ENCODE measurements around the gene CLIC3.
"Not testable (repeated sequence)": the region's sequence is repeated elsewhere in the genome, so short reads cannot be mapped to it uniquely, and the experiment has no call there.

CLIC3 gene, protein sequence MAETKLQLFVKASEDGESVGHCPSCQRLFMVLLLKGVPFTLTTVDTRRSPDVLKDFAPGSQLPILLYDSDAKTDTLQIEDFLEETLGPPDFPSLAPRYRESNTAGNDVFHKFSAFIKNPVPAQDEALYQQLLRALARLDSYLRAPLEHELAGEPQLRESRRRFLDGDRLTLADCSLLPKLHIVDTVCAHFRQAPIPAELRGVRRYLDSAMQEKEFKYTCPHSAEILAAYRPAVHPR

DNA sequence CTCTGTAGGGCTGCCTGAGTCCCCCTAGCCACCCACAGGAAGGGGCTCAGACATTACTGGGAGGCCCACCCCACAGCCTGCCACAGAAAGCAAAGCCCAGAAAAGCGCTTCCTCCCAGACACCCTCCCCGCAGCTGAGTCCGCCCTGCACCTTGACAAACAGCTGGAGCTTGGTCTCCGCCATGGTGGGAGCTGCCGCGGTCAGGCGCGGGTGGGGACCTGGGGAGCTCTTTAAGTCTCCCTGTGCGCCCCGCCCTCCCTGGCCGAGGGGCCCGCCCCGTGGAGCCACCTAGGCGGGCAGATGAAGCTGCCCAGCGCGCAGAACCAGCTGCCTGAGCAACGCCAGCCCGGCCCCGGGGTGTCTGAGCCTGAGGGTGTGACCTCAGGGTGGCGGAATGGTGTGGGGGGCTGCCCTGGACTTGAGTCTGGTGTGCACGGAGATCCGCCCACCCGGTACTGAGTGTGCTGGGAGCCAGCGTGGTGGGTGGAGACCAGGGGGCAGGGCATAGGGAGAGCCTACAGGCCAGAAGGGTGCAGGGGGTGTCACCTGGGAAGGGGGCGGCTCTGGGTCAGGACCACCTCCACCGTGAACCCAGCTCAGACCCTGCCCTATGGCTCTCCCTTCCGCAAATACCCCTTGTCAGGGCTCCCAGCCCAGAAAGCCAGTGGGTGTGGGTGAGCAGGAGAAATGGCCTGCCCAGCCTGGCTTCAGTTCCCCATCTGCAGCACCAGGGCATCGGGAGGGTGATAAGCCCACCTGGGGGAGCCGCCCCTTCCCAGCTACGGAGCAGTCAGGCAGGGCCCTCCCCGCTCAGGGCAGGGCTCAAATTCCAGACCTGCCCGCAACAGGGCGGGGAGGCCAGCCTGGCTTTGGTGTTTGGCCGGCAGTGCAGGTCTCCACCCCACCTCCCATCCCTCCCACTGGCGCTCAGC lies at the start of gene CLIC3:
TSS of gene CLIC3 (minus strand) at position 208 of the 932 bp plus-strand sequence. CDS start at position 183, 25 bp downstream.
- DNase-seq (ENCODE audit: low read depth) = peak; percentile 24

DNA sequence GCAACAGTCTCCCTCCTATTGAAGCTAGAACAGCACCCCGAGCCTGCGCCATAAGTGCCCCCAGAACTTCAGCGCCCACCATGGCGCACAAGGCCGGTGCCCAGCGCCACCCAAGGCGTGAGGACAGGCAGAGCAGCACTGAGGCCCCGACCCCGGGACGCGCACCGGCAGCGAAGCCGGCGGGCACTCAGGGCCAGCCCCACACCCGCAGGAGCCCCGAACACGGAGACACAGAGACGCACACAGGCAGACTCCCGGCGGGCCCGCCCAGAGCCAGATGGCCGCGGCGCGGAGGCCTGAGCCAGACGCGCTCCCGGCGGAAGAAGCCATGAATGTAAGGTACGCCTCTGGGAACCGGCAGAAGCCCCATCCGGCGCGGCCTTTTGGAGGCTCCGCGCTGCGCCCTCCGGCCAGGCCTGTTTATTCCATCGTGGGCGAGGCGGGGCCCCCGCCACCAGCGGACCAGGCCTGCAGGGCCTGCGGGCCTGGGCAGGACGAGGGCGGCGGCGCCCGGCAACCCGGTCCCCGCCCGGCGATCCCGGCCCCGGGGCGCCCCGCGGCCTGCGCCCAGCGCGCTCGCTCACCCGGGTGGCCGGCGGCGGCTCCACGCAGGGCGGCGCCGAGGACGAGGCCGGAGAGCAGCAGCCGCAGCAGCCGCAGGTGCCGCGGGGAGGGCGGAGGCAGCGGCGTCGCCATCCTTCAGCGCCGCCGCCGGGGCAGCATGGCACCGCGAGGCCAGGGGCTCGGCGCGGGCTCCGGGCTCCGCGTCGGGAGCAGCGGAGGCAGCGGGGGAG lies 49.1 kb upstream of the CLIC3 start:
- no peak for DNase-seq (ENCODE audit: low read depth)

DNA sequence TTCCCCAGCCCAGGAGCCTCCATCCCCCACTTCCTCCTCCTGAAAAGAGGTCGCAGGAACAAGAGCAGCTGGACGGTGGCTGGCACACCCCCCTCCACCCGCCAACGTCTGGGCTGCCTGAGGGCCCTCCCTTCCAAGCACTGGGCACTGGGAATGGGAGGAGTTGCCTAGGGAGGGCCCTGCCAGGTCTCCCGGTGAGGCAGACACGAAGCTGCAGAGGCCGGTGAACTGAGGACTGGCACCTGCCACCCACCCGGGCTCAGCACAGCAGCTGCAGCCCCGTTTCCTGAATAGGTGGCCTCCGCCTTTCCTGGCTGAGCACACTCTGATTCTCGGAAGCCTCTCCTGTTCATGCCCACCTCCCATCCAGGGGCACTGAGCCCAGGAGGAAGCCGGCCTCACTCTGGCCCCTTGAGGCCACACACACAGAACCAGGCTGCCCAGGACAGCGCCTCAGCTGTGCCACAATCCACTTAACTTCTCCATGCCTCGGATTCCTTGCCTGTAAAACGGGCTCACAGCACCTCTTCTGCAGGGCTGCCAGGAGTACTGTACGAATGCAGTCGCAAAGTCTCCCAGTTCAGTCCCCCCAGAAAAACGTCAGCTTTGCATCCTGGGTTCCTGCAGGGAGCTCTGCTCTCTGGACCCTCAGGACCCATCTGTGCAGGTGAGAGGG lies 48.3 kb upstream of the CLIC3 start:
- no peak for DNase-seq (ENCODE audit: low read depth)

GRCh38 chr9:137044037-137044436 lies 47.7 kb upstream of the CLIC3 start:
- no peak for DNase-seq (ENCODE audit: low read depth)

GRCh38 chr9:137042751-137043727 lies 46.7 kb upstream of the CLIC3 start:
- no peak for DNase-seq (ENCODE audit: low read depth)

- no peak for DNase-seq (ENCODE audit: low read depth)
These were observed 44.8 kb upstream of the CLIC3 start for GRCh38 chr9:137041124-137041523.

GRCh38 chr9:137040568-137040967 lies 44.2 kb upstream of the CLIC3 start:
- no peak for DNase-seq (ENCODE audit: low read depth)

DNA sequence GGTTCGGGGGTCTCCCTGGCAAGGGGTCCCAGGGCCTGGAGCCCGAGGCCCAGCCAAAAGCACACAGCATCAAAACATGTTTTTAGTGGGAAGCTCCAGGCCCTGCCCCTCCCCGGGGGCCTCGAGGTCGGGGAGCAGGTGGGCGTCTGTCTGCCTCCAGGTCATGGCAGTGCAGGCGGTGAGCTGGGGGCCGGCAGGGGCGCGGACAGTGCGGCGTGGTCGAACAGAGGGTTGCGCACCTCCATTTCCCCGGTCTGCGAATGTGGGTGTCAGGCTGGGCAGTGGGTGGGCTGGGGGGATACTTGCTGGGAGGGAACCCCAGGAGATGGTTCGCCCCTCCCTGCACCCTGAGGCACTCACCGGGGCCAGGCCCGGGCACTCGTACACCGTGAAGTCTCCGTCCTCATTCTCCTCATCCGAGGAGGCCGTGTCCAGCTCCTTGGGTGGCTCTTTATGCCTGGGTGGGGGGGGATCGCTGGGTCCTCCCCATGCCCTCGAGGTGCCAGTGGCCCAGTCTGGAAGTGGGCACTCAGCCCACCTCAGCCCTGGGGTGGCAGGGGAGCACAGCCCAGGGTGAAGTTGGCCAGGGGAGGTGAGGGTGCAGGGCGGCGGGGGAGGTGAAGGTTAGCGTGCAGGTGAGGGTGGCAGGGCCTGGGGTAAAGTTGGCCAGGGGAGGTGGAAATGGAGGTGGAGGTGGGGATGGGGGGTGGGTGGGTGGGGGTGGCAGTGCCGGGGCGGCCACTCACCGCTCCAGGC lies 43.4 kb upstream of the CLIC3 start:
- DNase-seq (ENCODE audit: low read depth) = no peak

DNA sequence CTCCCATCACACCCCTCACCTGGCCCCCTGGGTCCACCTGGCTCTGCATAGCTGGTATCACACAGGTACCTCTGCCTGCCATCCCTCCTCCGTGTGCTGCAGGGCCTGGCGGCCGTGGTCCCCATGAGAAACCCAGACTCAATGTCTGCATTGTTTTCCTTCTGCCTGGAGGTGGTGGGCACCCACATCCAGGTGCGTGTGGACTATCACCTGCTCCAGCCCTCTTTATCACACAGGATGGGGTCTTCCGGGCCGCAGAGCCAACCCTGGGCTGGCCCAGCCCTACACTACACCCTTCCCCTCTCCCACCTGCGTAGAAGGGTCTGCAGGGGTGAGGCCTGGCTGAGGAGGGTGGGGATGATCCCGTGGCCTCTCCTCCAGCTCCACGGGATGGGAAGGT lies 42.5 kb upstream of the CLIC3 start:
- no peak for DNase-seq (ENCODE audit: low read depth)

DNA sequence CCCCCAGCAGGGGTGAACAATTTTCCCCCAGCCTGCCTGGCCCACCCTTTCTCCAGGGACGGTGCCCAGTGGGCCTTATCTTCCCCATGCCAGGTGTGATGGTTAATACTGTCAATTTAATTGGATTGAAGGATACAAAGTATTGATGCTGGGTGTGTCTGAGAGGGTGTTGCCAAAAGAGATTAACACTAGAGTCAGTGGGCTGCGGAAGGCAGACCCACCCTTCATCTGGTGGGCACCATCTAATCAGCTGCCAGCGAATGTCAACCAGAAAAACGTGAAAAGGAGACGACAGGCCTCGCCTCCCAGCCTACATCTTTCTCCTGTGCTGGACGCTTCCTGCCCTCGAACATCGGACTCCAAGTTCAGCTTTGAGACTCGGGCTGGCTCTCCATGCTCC lies 41.1 kb upstream of the CLIC3 start:
- DNase-seq (ENCODE audit: low read depth) = no peak

DNA sequence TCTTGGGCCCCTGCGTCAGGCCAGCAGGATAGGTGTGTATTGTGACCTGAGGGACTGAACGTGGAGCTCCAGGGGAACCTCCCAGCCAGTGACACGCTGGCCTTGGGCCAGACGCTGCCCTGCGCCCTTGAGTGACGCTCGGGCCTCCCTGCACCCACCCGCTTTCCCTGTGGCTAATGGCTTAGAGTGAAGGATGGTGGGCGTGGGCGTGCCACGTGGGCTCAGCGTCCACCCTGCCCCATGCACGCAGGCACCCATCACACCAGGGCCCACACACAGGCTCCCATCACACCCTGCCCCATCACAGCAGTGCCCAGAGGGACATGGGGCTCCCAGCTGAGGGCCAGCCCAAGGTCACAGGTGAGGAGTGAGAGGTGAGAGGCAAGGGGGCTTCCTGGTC lies 40.7 kb upstream of the CLIC3 start:
- DNase-seq (ENCODE audit: low read depth) = no peak

GRCh38 chr9:137035937-137036336 lies 39.6 kb upstream of the CLIC3 start:
- DNase-seq (ENCODE audit: low read depth) = no peak

- no peak for DNase-seq (ENCODE audit: low read depth)
These were observed 39.1 kb upstream of the CLIC3 start for GRCh38 chr9:137035507-137035834.

DNA sequence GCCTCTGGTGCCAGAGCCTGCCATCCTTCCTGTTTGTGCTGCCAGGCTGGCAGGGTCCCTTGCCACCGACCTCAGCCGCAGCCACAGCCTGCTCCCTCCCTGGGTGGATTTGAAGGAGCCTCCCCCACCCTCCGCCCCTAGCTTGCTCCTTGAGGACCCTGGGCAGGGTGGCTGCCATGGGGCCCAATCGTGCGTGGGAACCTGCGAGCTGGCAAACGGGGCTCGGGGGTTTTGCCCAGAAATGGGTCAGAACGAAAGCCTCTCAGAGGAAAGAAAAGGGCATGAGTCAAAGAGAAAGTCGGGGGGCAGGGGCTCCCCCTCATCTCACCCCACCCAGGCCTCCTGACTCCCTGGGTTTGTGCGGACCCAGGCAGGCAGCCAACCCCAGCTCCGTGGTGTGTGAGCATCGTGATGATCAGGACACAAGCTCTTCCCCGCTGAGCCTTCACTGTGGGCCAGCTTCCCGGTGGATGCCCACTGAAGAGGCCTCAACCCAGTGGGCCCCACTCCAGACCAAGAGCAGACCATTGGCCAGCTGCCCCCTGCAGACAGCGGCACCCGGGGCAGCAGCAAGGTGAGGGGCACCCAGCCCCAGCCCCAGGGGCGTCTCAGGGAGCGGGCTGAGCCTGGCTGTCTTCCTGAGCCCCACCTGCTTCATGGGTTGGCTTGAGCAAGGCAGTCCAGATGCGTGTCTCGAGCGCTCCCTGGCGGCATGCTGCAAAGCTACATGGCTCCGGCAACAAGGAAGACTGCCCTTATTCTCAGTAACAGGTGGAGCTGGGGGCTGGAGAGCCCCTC lies 38.5 kb upstream of the CLIC3 start:
- DNase-seq (ENCODE audit: low read depth) = peak; percentile 77

GRCh38 chr9:137034039-137034708 lies 37.8 kb upstream of the CLIC3 start:
- DNase-seq (ENCODE audit: low read depth) = no peak

- DNase-seq (ENCODE audit: low read depth) = not testable (repeated sequence)
These were observed 37.1 kb upstream of the CLIC3 start for GRCh38 chr9:137033481-137033880.

GRCh38 chr9:137032858-137033257 lies 36.5 kb upstream of the CLIC3 start:
- no peak for DNase-seq (ENCODE audit: low read depth)

GRCh38 chr9:137031904-137032640 lies 35.7 kb upstream of the CLIC3 start, which contains the start of gene FUT7:
TSS of gene FUT7 (minus strand) at chr9:137032088. CDS start at chr9:137031991, 97 bp downstream.
- DNase-seq (ENCODE audit: low read depth) = no peak

Measured in stimulated activated CD8-positive, alpha-beta memory T cell treated with anti-CD3 and anti-CD28 coated beads, Interleukin-15, amount 100 ng/mL, for 24 hours (primary cell).